HG03571 (cell line): ENCODE results near the gene SDK2.

Experiments used
- ATAC-seq: cut with Tn5 transposase; IDR thresholded peaks from one replicate; pipeline ENCODE4 v1.9.1; 2021; ENCODE audit not compliant: unreplicated experiment

SDK2 gene

DNA sequence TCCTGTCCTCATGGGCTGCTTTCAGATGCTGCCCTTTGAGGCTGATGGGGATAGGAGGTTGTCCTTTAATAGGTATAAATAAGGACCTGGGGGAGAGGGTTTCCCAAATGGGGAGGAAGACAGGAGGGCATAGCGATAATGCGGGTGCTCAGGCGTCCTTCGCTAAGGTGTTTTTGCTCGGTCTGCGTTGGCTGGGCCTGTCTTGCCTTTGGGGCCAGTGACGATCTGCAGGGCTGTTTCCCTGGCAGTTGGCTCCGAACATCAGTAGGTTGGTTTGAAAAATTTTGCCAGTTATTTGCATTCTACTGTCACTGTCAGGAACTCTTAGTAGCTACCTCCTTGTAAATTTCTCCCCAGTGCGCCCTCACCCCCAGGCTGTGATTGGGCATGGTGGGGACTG, 294.6 kb downstream of the SDK2 start:
- ATAC-seq, result no peak

DNA sequence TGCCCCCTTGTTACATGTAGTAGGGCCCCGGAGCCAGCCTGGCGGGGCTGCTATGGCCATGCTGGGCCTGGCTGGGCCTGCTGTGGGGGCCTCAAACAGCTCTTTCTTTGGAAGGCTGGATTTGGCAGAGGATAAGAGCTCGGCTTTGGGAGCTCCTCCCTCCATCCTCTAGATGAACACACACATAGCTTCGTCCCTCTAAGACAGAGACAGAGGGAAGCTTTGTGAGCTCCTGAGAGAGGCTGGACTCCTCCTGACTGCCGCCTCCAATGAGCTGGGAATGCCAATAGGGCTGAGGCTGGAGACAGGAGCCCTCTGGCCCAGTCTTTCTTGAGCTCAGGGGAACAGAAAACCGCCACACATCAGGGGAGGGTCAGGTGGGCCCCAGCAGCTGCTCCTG, 295.1 kb downstream of the SDK2 start:
- ATAC-seq, result no peak

DNA sequence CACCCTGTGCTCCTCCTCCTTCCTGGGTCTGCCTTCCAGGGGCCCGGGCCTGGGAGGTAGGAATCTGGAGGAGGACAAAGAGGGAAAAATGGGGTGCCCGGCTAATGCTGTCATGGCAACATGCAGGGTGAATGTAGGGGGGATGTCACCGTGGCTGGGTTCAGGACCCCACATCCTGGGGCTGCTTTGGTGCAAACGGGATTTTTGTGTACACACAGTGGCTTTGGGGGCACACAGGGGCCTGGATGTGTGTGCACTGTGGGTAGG, 295.5 kb downstream of the SDK2 start:
- ATAC-seq, result no peak

DNA sequence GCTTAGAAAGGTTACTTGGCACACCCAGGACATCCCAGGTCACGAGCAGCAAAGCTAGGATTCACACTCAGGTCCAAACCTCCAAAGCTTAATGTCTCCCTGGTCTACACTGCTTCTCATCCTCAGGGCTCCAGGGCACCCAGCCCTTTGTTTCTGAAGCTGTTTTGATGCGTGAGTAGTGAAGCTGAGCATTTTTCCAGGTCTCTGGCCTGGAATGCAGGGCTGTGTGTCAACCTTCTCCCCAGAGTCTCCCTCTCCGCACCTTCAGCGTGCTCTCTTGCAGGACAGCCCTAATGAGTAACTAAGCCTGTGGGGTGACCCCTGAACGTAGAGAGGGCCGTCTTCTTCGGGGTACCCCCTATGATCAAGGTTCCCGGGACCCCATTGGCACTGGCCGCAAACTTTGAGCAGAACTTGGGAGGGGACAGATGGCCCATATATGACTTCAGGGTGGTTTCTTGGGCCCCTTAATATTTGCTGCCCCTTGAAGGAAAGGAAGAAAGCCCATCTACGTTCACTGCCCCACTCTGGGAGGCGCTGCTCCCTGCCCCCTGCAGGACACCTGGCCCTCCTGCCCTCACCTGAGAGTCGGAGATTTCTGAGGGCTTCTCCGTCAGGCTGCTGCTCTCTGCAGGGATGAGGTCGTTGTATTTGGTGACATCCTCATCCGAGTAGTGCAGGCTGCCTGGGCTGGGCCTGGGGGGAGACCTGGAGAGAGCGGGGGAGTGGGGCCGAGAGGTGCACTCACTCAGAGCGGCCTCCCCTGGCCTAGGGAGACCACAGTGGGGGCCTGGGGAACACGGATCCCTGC, 296.0 kb downstream of the SDK2 start:
- no peak for ATAC-seq

DNA sequence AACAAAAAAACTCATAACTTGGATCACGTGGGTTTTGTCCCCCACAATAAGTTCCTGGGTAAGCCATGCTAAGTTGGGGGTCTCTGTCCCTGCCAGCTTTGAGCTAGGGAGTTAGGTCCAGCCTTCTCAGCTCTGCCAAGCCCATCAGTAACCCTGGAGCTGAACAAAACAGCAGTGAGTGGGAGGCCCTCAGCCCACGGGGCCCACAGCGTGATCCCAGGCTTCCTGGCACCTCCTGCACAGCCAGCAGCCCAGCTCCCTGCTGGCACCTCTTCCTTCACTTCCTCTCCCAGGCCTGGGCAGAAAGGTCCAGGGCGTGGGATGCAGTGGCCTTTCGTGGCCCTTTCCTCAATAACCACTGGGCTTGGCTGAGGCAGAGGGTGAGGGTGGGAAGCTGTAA, 296.9 kb downstream of the SDK2 start:
- no peak for ATAC-seq

DNA sequence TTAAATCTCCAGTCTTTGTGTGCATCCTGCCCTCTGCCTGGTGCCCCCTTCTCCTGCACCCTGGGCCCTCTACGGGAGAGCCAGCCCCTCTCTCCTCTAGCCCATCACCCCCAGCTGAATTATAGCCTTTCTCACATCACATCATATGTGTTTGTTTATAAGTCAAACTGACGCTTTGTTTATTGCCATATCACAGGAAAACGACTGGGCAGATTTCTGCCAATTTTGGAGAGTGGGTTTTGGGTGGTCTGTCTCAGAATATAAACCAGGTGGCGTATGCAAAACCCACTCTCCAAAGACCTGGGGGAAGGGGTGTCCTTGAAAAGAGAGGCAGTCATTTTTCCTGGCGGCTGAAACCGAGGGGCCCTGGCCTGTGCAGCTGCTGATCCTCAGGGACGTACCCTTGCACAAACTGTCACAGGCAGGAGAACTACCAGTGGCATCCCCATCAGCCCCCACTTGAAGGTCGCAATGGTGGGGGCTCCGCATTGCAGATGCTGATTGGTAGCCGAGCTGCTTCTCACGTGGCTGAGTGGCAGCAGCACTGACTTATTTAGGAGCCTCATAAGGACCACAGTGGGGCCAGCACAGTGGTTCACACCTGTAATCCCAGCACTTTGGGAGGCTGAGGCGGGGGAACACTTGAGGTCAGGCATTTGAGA, 297.6 kb downstream of the SDK2 start:
- no peak for ATAC-seq

DNA sequence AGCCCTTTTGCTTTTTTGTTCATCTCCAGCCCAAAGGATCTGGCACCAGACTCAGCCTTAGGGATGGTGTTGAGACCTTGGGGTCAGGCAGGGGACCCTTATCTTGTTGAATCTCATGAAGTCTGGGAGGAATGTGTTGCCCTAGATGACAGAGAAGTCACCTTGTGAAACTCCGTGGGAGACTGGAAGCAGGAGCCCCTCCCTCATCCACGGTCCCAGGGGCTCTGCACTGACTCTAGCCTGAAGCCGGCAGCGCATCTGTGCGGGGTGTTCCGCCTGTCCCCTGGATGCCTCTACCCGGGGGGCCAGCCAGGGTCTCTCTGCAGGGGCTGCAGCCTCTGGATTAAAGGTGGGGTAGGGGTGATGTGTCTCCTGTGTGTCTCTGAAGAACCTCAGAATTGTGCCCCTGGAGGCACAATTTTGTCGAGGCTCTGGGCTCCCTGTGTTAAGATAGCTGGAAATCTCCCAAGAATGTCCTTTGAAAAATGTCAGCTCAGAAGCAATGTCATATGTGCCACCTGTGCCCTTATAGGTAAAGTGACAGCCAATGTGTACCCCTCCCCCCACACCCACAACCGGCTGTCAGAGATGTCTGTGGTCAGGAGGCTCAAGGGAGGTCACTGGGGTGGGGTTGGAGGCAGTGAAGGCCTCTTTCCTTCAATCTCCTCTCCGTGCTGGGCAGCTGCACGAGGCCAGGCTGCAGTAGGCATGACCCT, 300.3 kb downstream of the SDK2 start:
- no peak for ATAC-seq

DNA sequence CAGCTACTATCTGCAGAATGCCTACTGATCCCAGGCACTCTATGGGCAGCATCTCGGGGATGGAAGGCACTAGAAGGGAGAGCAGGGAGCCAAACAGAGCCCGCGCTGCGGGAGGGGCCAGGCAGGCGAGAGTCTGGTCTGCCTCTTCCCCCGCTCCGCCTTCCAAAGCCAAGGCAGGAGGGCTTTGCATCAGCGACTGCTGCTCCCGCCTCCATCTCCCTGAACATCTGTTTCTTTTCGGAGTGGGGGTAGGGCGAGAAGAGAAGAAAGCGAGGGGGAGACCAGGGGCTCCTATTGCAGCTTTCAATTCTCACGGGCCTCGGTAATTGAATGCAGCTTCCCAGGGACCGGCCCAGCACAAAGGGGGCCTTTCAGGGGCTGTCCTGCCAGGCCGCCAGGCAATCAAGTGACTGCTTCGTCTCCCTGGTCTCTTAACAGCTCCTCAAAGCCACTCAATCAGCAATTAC, 301.0 kb downstream of the SDK2 start:
- no peak for ATAC-seq

DNA sequence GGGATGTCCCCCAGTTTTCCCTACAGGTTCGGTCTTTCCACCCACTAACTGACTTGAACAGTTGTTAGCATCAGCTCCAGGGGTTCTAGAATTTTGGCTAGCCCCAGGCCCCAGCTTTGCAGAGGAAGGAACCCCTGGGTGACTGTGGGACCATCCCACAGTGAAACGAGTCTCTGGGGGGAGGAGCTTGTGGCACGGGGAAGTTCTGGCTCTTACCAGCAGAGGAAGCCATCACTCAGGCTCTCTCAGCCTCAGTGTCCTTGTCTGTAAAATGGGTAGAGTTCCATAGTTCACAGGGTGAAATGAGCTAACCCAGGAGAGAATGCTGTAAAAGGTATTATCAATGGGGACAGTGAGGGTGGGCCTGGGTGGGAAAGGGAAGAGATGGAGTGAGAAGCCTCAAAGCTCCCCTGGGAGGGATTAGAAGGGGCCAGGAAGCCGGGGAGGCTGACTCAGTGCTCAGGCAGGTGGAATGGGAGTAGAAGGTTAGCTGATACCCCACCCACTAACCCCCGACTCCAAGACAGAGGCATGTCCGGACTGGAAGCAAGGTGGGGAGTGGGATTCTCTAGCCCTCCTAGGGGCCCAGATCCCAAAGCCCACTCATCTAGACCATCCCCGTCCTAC, 301.6 kb downstream of the SDK2 start:
- no peak for ATAC-seq

DNA sequence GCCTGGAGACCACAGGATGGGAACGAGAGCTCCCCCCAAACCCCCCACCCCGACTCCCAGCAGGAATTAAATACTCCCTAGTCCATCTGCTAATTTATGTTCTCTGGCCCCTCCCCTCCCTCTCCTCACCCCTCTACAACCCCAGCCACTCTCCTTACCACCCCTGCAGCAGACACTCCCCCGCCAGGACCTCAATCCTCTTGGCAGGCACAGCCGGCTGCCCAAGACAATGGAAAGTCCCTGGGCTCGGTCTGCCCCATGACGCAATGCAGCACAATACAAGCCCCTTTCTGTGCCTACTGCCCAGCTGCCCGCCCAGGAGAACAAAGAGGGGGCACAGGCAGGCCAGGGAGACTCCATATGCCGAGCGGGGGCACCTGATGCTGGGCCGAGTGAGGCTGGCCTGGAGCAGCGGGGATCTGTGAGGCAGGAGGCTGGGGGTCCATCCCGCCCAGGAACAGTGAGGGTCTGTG, 302.2 kb downstream of the SDK2 start:
- no peak for ATAC-seq

DNA sequence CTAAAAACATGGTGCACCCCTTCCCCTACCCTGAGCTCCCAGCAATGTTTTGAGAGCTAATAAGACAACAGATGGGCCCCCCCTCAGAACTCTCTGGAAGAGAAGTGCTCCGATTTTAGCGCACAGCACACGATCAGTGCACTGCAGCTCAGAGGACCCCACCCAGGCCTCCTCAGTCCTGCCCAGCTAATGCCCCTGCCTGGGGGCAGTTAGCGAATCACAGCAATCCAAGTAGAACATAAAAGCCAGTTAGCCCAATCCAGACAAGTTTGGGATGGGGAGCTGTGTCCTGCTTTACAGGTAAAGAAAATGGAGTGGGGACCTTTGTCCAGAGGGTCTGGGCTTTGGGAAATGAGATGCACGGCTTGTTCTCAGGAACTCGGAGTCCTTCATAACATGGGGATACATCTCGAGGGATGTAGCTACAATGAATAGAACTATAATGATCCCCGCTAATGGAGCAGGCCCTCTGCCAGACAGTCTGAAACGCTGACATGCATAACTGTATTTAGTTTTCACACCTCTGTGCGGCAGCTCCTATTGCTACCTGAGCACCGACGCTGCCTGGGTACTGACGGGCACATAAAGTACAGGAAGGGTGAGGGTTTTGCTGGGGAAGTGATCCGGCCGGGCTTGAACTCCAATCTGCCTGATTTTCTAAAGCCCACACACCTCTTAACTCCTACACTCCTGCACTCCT, 302.7 kb downstream of the SDK2 start:
- ATAC-seq, result no peak

DNA sequence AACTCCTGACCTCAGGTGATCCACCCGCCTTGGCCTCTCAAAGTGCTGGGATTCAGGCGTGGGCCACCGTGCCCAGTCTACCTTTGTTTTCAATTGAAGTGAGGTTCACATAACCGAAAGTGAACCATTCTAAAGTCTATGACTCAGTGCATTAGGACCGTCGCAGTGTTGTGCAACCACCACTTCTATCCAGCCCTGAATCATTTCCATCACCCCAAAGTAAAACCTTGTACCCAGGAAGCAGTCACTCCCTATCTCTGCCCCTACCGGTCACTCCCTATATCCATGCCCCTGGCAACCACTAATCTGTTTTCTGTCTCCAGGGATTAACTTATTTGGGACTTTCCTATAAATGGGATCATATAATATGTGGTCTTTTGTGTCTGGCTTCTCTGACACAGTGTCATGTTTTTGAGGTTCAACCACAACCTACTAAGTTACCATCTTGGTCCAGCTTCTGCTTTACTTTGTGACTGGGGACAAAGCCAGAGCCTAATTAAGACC, 304.1 kb downstream of the SDK2 start:
- no peak for ATAC-seq

DNA sequence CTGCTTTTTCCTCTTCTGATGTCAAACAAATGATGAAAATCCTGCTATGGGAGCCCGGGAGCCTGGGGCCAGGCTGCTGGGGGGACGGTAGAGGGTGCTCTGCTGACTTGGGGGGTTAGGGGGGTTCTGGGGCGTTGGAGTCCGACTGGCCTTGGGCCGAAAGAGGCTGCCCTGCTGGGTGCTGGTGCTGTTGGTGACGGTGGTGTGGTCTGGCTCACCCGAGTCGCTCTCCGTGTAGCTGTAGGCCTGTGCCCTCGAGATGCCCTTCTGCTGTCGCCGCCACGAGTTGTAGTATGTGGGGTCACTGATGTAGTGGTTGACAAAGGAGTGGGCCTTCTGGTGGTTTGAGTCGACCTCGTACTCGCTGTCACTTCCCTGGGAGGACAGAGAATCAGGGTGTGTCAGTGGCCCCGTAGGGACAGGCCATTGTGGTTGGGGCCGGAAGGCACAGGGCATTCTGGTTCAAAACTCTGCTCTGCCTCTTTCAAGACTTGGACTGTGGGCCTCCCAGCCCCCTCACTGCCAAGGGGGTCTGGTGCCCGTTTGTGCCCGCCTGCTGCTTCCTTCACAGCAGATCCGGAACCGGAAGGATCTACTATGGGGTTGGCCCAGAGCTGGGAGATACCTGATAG, 305.6 kb downstream of the SDK2 start:
- ATAC-seq, result no peak

DNA sequence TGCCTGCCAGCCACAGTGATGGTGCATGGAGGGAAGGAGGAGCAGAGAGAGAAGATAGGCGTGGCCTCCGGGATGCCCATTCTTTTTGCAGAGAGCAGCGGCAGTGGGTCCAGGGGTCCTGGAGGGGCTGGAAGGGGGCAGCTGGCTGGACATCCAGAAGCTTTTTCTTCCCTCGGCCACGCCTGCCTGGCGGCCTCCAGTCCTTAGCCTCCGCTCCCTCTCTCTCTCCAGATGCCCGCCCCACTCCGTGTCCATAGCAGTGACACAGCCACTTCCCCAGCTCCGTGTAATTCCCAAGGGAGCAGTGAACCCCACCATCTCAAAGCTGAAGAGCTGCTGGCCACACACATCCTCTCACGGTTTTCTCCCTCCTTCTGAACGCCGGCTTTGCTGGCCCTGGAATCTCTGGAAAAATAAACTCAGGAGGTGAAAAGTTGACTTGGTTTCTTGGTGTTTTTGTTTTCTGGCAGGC, 306.2 kb downstream of the SDK2 start:
- no peak for ATAC-seq

DNA sequence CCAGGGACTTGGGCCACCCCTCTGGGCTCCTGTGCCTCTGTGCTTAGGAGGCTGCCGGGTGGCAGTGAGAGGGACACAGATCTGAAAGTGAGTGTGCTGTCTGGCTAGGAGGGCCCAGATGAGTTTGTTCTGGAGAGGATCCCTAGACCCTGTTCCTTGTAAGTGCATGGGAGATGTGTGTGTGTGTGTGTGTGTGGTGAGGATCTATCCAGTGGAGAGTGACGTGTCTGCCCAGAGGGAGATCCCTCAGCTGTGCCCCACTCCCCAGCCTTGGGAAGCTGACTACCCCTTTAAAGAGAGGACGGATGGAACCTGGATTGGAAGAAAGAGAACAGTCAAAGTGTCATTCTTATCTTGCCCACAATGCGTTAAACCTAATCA, 306.9 kb downstream of the SDK2 start:
- no peak for ATAC-seq

DNA sequence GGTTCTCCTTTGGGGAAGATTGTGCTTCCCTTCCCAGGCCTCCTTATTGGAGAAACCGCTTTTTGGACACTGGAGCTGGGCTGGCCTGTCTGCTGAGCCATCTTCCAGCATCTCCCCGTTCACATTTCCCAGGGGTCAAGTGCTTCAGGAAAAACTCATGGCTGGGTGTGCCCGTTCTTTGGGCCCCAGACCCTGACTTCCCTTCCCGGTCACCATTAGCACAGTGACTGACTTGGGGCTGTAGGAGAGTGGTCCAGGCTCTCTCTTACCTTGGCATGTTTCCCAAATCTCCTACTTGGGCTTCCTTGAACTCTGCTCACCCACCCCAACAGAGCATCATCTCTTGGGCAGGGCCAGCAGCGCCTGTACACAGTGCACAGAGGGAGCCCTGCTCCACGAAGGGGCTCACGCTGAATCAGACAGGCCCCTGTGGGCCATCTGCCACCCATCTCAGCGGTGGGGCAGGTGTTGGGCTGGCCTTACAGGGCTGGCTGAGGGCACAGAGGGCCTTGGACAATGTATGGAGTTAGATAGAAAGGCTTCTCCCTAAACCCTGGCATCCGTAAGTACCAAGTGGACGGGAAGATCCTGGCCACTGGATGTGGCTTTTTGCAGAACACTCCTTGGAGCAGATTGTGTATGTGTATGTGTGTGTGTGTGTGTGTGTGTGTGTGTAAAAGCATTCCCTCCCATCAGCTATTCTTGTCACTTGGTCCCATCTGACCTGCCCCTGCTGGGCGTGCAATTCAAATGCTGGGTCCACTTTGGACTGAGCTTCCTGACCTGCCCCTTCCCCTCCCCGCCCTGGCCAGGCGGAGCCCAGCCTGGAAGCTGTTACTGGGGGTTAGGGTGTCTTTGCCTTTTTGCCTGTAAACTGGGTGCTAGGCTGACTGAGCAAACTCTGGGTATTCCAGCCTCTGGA, 307.6 kb downstream of the SDK2 start:
- no peak for ATAC-seq

DNA sequence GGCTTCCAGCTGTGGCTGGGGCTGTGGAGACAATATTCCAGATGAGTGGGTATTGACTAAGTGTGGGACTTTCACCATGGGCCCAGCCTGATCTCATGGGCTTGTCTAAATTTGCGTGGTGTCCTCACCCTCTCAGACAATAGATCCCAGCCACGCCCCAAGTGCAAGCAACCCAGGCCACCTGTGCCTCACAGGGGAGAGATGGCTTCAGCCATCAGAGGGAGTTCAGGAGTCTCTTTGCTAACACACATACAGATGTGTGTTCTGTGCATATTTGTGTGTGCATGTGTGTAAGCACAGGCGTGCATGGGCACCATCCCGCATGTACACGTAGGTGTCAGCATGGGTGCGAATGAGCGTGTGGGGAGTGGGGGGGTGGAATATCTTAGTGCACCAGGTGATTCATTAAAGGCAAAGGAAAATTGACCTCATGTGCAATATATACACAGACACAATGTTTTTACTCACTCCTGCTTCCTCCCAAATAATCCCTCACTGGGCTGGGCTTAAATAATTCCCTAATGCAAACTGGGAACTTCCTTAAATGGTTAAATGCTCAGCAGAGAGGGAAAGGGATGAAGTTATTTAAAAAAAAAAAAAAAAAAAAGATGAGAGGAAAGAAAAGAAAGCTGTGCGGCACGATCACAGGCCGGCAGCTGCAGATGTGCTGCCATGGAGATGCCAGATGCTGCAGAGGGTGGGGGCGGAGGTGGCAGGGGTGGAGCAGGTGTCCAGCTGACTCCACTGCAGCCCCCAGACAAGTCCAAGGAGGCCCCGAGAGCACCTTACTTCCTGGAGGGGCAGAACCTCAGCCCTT, 308.4 kb downstream of the SDK2 start:
- no peak for ATAC-seq

DNA sequence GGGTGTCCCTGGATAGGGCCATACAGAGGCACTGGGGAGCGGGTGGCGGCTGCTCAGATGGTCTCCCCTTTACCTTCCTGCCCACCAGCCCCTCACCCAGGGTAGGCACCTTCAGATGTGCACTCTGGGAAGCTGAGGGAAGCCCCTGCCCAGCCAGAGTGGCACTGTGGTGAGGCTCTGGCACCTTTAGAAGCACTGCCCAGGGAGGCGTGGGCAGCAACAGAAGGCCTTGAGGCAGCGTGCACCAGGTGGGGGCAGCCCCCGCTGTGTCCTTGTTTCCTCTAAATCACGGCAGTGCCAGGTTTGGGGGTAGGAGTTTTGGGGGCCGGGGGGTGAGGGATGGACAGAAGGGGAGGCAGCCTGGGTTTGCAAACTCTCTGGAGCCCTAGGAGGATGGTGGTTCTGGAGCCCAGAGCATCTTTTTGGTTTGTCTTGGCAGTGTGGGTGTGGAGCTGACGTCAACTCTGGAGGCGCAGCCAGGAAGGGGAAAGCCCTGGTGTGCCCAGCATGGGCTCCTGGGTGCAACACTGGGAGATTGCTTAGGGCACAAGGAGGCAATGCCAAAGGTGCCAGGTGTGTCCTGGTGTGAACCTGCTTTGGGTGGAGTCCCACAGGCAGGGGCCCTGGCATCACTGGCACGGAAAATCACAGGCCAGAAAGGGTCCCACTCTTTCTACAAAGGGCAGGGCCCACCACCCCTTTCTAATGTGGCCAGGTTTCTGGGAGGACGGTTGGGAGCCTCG, 309.3 kb downstream of the SDK2 start:
- no peak for ATAC-seq
